Colonic mucosa (tissue), 4 donors: ENCODE results near the gene SLCO4A1. TPM values are rescaled to one million over a fixed set of nuclear protein-coding genes. Genes with fewer than 3 reads are reported as not detected.

Experiments
- DNase-seq: peaks from one replicate; pipeline ENCODE4 v3.0.0-alpha.2; 2020
- H3K27ac ChIP-seq: fragments of 200-600 bp; one replicate; pipeline ENCODE4 v1.8.0; 2021
- H3K27me3 ChIP-seq: fragments of 200-600 bp; one replicate; pipeline ENCODE4 v1.8.0; 2021
- H3K36me3 ChIP-seq: fragments of 200-600 bp; one replicate; pipeline ENCODE4 v1.8.0; 2021
- H3K4me1 ChIP-seq: fragments of 200-600 bp; one replicate; pipeline ENCODE4 v1.8.0; 2021; ENCODE audit warnings: mild to moderate bottlenecking
- H3K4me3 ChIP-seq: fragments of 200-600 bp; one replicate; pipeline ENCODE4 v1.8.0; 2021
- H3K9ac ChIP-seq, 2 donors: one replicate each; pipeline ENCODE4 v1.7.0; 2013; ENCODE audit warnings: control low read depth in 2 of 2, low read depth in 2 of 2, low read length in 2 of 2
- H3K9me3 ChIP-seq: fragments of 200-600 bp; one replicate; pipeline ENCODE4 v1.8.0; 2021
- CTCF ChIP-seq: fragments of 200-600 bp; IDR thresholded peaks from one replicate; pipeline ENCODE4 v1.8.0; 2022; ENCODE audit warnings: antibody characterized with exemption, mild to moderate bottlenecking
- intact Hi-C: fragments of 100-400 bp; cut with DNase I; formaldehyde crosslinking; loops from one replicate; pipeline ENCODE4 v1.14.1; 2022
- total RNA-seq, 2 donors: library from RNA; stranded (reverse); fragmentation: NEBNext Ultra II Directional in 1 of 2; extraction: Animal tissue kit (Norgen Biotek cat#: 25700) in 1 of 2; gene quantifications; one replicate each; pipeline ENCODE4 v1.2.1, GENCODE V29; 2021
- donor health status: healthy.
- donor health status: DM: no; HTN: no; CAD: no.
- donor health status: DM: no; HTN: no; CAD: no.

The SLCO4A1 gene
- total RNA-seq, 2 donors from 2014 or later, result 39.7 to 42.9 TPM

GRCh38 chr20:62607366-62608217 is 34.7 kb upstream of the SLCO4A1 start:
- Histone ChIP-seq H3K4me1 (peaks cover 10% of the 10 kb centered on the region), H3K27ac (no peak overlapping the region), H3K36me3 (no peaks in the 10 kb centered on the region), H3K9ac (no peak overlapping the region), H3K9me3 (no peaks in the 10 kb centered on the region), H3K4me3 (no peak overlapping the region), H3K27me3 (no peaks in the 10 kb centered on the region)
- DNase-seq, result no peak
- TF ChIP-seq CTCF, result no peak
- intact Hi-C loops, result no loop called here

- no peak overlapping the region for H3K9ac ChIP-seq
- H3K27me3 ChIP-seq, result no peaks in the 10 kb centered on the region
- H3K9me3 ChIP-seq, result no peaks in the 10 kb centered on the region
- TF ChIP-seq CTCF, result no peak
- H3K27ac ChIP-seq, result no peak overlapping the region
- no peak for DNase-seq
- H3K4me3 ChIP-seq, result no peak overlapping the region
- no peaks in the 10 kb centered on the region for H3K36me3 ChIP-seq
- intact Hi-C loops, result no loop called here
- H3K4me1 ChIP-seq, result peaks cover 7% of the 10 kb centered on the region
Observed at GRCh38 chr20:62608218-62608565, 34.1 kb upstream of the SLCO4A1 start.

GRCh38 chr20:62609279-62609720 is 33.0 kb upstream of the SLCO4A1 start:
- H3K36me3 ChIP-seq, result no peaks in the 10 kb centered on the region
- H3K9ac ChIP-seq, result no peak overlapping the region
- intact Hi-C loops, result no loop called here
- no peaks in the 10 kb centered on the region for H3K27me3 ChIP-seq
- TF ChIP-seq CTCF, result no peak
- no peak for DNase-seq
- H3K27ac ChIP-seq, result no peak overlapping the region
- H3K4me3 ChIP-seq, result no peak overlapping the region
- H3K4me1 ChIP-seq, result peaks cover 4% of the 10 kb centered on the region
- H3K9me3 ChIP-seq, result no peaks in the 10 kb centered on the region

- no peaks in the 10 kb centered on the region for H3K9me3 ChIP-seq
- no peak for TF ChIP-seq CTCF
- H3K9ac ChIP-seq, result no peak overlapping the region
- peaks cover 4% of the 10 kb centered on the region for H3K4me1 ChIP-seq
- no peak overlapping the region for H3K4me3 ChIP-seq
- no peak overlapping the region for H3K27ac ChIP-seq
- no peaks in the 10 kb centered on the region for H3K27me3 ChIP-seq
- intact Hi-C loops, result loop anchor here (10.0 kb wide), 1 partner anchor 195 kb away; no protein-coding TSS in a partner anchor
- H3K36me3 ChIP-seq, result no peaks in the 10 kb centered on the region
- DNase-seq, result no peak
Observed at GRCh38 chr20:62609811-62610757, 32.2 kb upstream of the SLCO4A1 start.

GRCh38 chr20:62611012-62611411 is 31.3 kb upstream of the SLCO4A1 start:
- Histone ChIP-seq H3K4me3 (no peak overlapping the region), H3K4me1 (peaks cover 4% of the 10 kb centered on the region), H3K27me3 (no peaks in the 10 kb centered on the region), H3K9ac (no peak overlapping the region), H3K9me3 (no peaks in the 10 kb centered on the region), H3K36me3 (no peaks in the 10 kb centered on the region), H3K27ac (no peak overlapping the region)
- intact Hi-C loops, result loop anchor here (10.0 kb wide), 1 partner anchor 196 kb away; no protein-coding TSS in a partner anchor
- TF ChIP-seq CTCF, result no peak
- no peak for DNase-seq
